NCI-H1930 (cell line): ENCODE results near the gene CLIP2.
"Not testable (repeated sequence)": the region's sequence is repeated elsewhere in the genome, so short reads cannot be mapped to it uniquely, and the experiment has no call there.

Source experiments
- DNase-seq, 2 experiments: peaks; one replicate each; lab custom pipeline; 2025; lab: John Stamatoyannopoulos, UW

Gene CLIP2

GRCh38 chr7:74430961-74431466 is 141.8 kb downstream of the CLIP2 start:
- DNase-seq, result no peak

DNA sequence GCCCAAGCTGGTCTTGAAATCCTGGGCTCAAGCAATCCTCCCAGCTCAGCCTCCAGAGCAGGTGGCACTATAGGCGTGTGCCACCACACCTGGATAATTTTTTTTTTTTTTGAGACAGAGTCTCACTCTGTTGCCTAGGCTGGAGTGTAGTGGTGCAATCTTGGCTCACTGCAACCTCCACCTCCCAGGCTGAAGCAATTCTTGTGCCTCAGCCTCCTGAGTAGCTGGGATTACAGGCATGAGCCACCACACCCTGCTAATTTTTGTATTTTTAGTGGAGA is 148.0 kb downstream of the CLIP2 start:
- not testable (repeated sequence) for DNase-seq

GRCh38 chr7:74438327-74438726 is 149.1 kb downstream of the CLIP2 start:
- DNase-seq, result no peak

- DNase-seq, result no peak
Observed at GRCh38 chr7:74439541-74439940, 150.3 kb downstream of the CLIP2 start.

- not testable (repeated sequence) for DNase-seq
Observed at GRCh38 chr7:74440143-74440542, 150.9 kb downstream of the CLIP2 start.

GRCh38 chr7:74441801-74442200 is 152.6 kb downstream of the CLIP2 start:
- DNase-seq, result no peak

DNA sequence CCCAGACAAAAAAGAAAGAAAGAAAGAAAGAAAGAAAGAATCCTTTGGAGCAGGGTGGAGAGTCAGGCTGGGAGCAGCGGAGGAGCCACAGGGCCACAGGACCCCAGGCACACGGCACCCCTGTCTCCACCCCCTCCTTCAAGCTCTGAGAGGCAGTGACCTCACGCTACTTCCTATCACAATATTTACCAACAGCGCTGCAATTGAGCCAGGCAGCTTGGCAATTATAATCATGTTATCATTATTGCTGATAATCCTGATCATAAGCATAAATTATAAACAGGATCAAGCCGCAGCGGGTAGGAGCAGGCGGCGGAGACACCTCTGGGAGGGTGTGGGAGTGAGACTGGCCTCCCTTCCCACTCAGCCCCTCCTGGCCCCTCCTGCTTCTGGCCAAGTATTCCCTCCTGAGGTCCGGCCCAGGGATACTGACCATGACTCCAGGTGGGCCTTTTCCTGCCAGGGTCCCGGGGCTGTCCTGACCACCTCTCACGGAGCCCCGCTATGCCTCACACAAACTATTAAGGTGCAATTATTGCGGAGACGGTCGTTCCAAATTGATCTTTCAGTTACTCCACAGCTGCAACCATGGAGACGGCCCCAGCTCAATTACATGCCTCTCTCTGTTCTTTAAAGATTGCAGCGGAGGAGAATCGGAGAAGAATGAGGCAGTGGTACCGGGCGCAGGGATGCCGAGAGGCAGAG is 154.5 kb downstream of the CLIP2 start:
- DNase-seq, result no peak

- DNase-seq, result no peak
Observed at GRCh38 chr7:74449144-74449543, 159.9 kb downstream of the CLIP2 start.

DNA sequence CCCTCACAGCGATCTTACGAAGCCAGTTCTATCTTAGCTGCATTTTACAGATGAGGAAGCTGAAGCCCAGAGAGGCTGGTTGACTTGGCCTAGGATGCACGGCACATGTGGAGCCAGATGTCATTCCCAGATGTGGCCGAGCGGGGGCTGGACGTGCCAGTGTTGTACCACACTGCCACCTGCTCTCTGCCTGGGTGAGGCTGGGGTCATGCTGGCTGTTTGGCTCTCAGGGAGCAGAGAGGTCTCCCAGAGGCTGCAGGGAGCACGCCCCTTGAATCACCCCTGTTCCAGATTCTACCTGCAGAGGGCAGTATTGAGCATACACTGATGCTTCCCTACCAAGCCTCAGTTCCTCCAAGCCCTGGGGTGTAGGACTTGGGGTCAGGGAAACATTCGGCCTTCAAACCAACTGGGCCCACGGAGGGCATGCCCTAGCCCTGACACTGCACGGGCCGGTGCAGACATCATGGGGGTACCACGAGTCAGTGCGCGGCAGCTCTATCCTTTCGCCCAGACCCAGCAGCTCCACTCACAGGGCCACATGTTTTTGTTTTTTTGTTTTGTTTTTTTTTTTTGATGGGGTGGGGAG is 160.7 kb downstream of the CLIP2 start:
- DNase-seq, result no peak

DNA sequence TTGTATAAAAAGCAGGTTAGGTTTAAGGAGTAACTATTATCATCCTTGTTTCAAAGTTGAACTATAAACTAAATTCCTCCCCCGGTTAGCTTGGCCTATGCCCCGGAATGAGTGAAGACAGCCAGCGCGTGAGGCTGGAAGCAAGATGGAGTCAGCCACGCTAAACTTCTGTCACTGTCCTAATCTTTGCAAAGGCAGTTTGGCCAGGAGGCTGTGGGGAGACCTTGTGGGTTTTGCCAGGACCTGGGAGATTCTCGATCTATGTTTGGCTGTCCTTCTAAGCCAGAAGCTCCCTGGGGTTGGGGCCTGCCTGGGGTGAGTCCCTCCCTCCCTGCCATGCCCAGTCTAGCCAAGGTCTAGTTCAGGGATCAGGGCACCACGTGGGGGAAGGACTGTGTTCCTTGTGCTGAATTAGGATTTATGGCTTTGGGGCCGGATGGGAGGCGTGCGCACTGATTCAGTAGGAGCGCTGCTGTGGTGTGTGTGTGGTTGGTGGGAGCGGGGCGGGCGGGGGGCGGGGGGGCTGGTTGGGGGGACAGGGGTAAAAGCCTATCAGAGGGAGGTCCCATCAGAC is 163.6 kb downstream of the CLIP2 start:
- no peak for DNase-seq

- DNase-seq, result peak; percentile 17 to 50
Observed at GRCh38 chr7:74453322-74454011, 164.3 kb downstream of the CLIP2 start, which contains the start of gene GTF2IRD1. GTF2IRD1 (plus strand) TSS chr7:74453906; CDS start chr7:74508081, 54,175 bp downstream.

GRCh38 chr7:74454021-74454924 is 165.1 kb downstream of the CLIP2 start:
- DNase-seq, result no peak

DNA sequence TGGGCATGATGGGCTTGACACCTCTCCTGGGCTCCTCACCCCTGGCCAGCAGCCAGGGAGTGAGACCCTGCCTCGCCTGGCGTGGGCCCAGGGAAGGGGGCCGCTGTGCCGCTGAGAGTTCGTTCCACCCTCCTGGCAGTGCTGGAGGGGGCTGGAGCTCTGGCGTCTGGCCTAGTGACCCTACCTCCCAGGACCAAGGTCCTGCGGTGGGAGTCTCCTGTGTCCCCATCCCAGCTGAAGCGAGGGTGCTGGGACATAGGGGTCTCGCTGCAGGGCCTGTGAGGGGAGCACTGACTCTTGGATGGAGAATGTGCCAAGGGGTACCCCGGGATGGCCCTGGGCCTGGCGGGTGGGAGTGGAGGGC is 165.7 kb downstream of the CLIP2 start:
- no peak for DNase-seq

- no peak for DNase-seq
Observed at GRCh38 chr7:74455291-74455804, 166.1 kb downstream of the CLIP2 start.
